B cell (primary cell): ENCODE measurements around the gene PDC.

Experiments
- CTCF ChIP-seq: fragments of 200-600 bp; IDR thresholded peaks from one replicate; pipeline ENCODE4 v1.8.0; 2022; ENCODE audit warnings: antibody characterized with exemption, mild to moderate bottlenecking
- EZH2 ChIP-seq: IDR thresholded peaks from 2 replicates; pipeline ENCODE4 v1.6.1; 2012; ENCODE audit warnings: borderline replicate concordance, low read depth, mild to moderate bottlenecking, moderate library complexity, low read length; ENCODE audit not compliant: insufficient read depth, poor library complexity, severe bottlenecking

- TF ChIP-seq CTCF (no peak), EZH2 (no peak)
Observed at GRCh38 chr1:186446152-186446551, 14.8 kb downstream of the PDC start.
